MM.1S (cell line): Measurements from ENCODE around the gene SBF1.

Experiments
- EZH2 ChIP-seq: fragments of 300-600 bp; sonication (generic); optimal IDR thresholded peaks from 2 replicates; pipeline ENCODE3; 2017; ENCODE audit warnings: low read depth, mild to moderate bottlenecking, antibody characterized with exemption, low read length, mixed read lengths
- TF ChIP-seq, protein P1 (sequence below): fragments of 300-600 bp; sonication (generic); IDR thresholded peaks from 2 replicates; pipeline ENCODE4 v1.5.1; 2016; ENCODE audit warnings: antibody characterized with exemption, low read length, mixed read lengths

DNA sequence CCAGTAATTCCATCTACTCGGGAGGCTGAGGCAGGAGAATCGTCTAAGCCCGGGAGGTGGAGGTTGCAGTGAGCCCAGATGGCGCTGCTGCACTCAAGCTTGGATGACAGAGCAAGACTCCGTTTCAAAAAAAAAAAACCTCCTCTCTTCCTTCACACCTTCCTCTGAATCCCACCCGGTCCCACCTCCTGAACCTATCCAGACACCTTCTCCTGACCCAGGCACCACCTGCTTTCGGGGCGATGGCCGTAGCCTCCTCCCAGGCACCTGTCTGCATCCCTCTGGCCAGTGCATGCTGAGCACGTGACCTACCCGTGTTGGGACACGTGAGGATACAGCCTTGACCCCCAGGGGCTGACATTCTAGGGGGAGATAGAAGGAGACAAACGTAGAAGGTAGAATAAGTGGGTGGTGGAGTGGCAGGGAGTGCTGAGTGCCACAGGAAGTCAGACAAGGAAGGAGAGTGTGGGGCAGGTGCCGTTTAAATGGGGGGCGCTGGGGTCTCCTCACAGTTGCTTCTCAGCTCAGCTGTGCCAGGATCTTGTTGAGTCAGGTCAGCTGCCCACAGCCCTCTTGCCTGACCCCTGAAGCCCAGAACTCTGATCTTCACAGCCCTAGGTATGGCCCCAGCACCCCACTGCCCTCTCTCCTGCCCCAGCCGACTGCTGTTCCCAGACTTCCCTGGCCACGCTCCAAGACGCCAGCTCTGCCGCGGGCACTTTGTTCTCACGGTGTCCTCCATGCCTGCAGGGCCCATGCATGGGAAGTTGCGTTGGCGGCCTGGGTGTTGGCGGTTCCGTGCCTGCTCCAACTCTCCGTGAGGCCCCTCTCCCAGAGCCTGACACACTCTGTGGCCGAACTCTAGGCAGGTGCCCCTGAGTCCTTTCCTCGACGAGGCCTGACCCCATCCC, 10.6 kb upstream of the SBF1 start:
- TF ChIP-seq, protein P1, sequence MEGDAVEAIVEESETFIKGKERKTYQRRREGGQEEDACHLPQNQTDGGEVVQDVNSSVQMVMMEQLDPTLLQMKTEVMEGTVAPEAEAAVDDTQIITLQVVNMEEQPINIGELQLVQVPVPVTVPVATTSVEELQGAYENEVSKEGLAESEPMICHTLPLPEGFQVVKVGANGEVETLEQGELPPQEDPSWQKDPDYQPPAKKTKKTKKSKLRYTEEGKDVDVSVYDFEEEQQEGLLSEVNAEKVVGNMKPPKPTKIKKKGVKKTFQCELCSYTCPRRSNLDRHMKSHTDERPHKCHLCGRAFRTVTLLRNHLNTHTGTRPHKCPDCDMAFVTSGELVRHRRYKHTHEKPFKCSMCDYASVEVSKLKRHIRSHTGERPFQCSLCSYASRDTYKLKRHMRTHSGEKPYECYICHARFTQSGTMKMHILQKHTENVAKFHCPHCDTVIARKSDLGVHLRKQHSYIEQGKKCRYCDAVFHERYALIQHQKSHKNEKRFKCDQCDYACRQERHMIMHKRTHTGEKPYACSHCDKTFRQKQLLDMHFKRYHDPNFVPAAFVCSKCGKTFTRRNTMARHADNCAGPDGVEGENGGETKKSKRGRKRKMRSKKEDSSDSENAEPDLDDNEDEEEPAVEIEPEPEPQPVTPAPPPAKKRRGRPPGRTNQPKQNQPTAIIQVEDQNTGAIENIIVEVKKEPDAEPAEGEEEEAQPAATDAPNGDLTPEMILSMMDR: no peak
- no peak for TF ChIP-seq EZH2
